SK-N-SH treated with all-trans-retinoic acid at 6 μM for 48 hours (cell line): ENCODE results near the gene MFAP4.
A peak's percentile ranks its signal among the peaks of the same experiment; 100 is the strongest.

ENCODE experiments used
- ATAC-seq: fragments of 200-7000 bp; cut with Tn5 transposase; 3 replicates; pipeline ENCODE4 v1.9.1; 2020; ENCODE audit warnings: mild to moderate bottlenecking, moderate library complexity
- ARNTL ChIP-seq: fragments of 450-650 bp; formaldehyde crosslinking; IDR thresholded peaks from 2 replicates; pipeline ENCODE4 v1.5.0; 2020; ENCODE audit warnings: low read depth, mild to moderate bottlenecking, moderate library complexity, borderline replicate concordance
- BACH2 ChIP-seq: fragments of 250-450 bp; sonication (Bioruptor Pico); IDR thresholded peaks from 2 replicates; pipeline ENCODE4 v1.9.0; 2021; ENCODE audit warnings: mild to moderate bottlenecking, borderline replicate concordance
- CREB5 ChIP-seq: fragments of 250-450 bp; sonication (Bioruptor Pico); IDR thresholded peaks from 2 replicates; pipeline ENCODE4 v1.5.1; 2020; ENCODE audit warnings: low read depth, mild to moderate bottlenecking, moderate library complexity
- CSDC2 ChIP-seq: fragments of 250-450 bp; sonication (Bioruptor Pico); IDR thresholded peaks from 2 replicates; pipeline ENCODE4 v1.5.0; 2020; ENCODE audit warnings: mild to moderate bottlenecking, moderate library complexity
- CSRNP3 ChIP-seq: fragments of 250-450 bp; sonication (Bioruptor Pico); IDR thresholded peaks from 2 replicates; pipeline ENCODE4 v1.5.1; 2021; ENCODE audit warnings: mild to moderate bottlenecking, moderate library complexity
- ESRRG ChIP-seq: fragments of 250-450 bp; sonication (Bioruptor Pico); IDR thresholded peaks from 2 replicates; pipeline ENCODE4 v1.6.1; 2021; ENCODE audit warnings: mild to moderate bottlenecking
- GLIS3 ChIP-seq: fragments of 250-450 bp; sonication (Bioruptor Pico); IDR thresholded peaks from 2 replicates; pipeline ENCODE4 v1.5.0; 2020; ENCODE audit warnings: mild to moderate bottlenecking, moderate library complexity
- ISL1 ChIP-seq: fragments of 250-450 bp; sonication (Bioruptor Pico); IDR thresholded peaks from 2 replicates; pipeline ENCODE4 v2.1.2; 2022; ENCODE audit warnings: mild to moderate bottlenecking, moderate library complexity
- OSR1 ChIP-seq: fragments of 250-450 bp; sonication (Bioruptor Pico); IDR thresholded peaks from 2 replicates; pipeline ENCODE4 v1.8.0; 2022; ENCODE audit warnings: moderate library complexity, mild to moderate bottlenecking, inconsistent platforms
- PATZ1 ChIP-seq: fragments of 250-450 bp; sonication (Bioruptor Pico); IDR thresholded peaks from 2 replicates; pipeline ENCODE4 v1.8.0; 2020; ENCODE audit warnings: mild to moderate bottlenecking, moderate library complexity, borderline replicate concordance
- POU6F1 ChIP-seq: fragments of 250-450 bp; sonication (Bioruptor Pico); IDR thresholded peaks from 2 replicates; pipeline ENCODE4 v1.8.0; 2021; ENCODE audit warnings: low read depth, mild to moderate bottlenecking, moderate library complexity, borderline replicate concordance
- RARB ChIP-seq: fragments of 250-450 bp; sonication (Bioruptor Pico); IDR thresholded peaks from 2 replicates; pipeline ENCODE4 v1.8.0; 2021; ENCODE audit warnings: mild to moderate bottlenecking, moderate library complexity
- SNAI2 ChIP-seq: fragments of 250-450 bp; sonication (Bioruptor Pico); IDR thresholded peaks from 2 replicates; pipeline ENCODE4 v1.5.0; 2020; ENCODE audit warnings: mild to moderate bottlenecking, moderate library complexity
- TCF4 ChIP-seq: fragments of 250-450 bp; sonication (Bioruptor Pico); IDR thresholded peaks from 2 replicates; pipeline ENCODE4 v1.8.0; 2021; ENCODE audit warnings: mild to moderate bottlenecking, moderate library complexity, borderline replicate concordance
- TOX ChIP-seq: fragments of 250-450 bp; sonication (Bioruptor Pico); IDR thresholded peaks from 2 replicates; pipeline ENCODE4 v1.8.0; 2021; ENCODE audit warnings: mild to moderate bottlenecking, moderate library complexity, borderline replicate concordance
- TSHZ2 ChIP-seq: fragments of 250-450 bp; sonication (Bioruptor Pico); IDR thresholded peaks from 2 replicates; pipeline ENCODE4 v1.5.0; 2020; ENCODE audit warnings: mild to moderate bottlenecking, moderate library complexity
- ZFP3 ChIP-seq: fragments of 250-450 bp; sonication (Bioruptor Pico); IDR thresholded peaks from 2 replicates; pipeline ENCODE4 v1.5.0; 2020; ENCODE audit warnings: mild to moderate bottlenecking, moderate library complexity
- ZFP30 ChIP-seq: fragments of 450-650 bp; formaldehyde crosslinking; IDR thresholded peaks from 2 replicates; pipeline ENCODE4 v1.5.0; 2022; ENCODE audit warnings: mild to moderate bottlenecking, moderate library complexity
- ZNF565 ChIP-seq: fragments of 450-650 bp; formaldehyde crosslinking; conservative IDR thresholded peaks from 2 replicates; pipeline ENCODE4 v1.5.0; 2020; ENCODE audit warnings: low read depth, mild to moderate bottlenecking, moderate library complexity
- ZNF70 ChIP-seq: fragments of 450-650 bp; formaldehyde crosslinking; IDR thresholded peaks from 2 replicates; pipeline ENCODE4 v1.5.0; 2020; ENCODE audit warnings: mild to moderate bottlenecking, moderate library complexity

The MFAP4 gene

GRCh38 chr17:19409509-19409908 is 22.5 kb upstream of the MFAP4 start:
- no peak for TF ChIP-seq ARNTL (CRISPR knock-in tag)
- TF ChIP-seq ZNF565 (CRISPR knock-in tag) = no peak
- no peak for TF ChIP-seq ZFP3 (CRISPR knock-in tag)
- TF ChIP-seq CSDC2 (CRISPR knock-in tag) = no peak
- no peak for TF ChIP-seq ESRRG (CRISPR knock-in tag)
- no peak for TF ChIP-seq TCF4 (CRISPR knock-in tag)
- no peak for TF ChIP-seq ISL1 (CRISPR knock-in tag)
- no peak for TF ChIP-seq PATZ1
- no peak for TF ChIP-seq OSR1 (CRISPR knock-in tag)
- no peak for TF ChIP-seq CREB5 (CRISPR knock-in tag)
- TF ChIP-seq ZNF70 (CRISPR knock-in tag) = no peak
- ATAC-seq = peak; percentile 21; the same call in 2 of the 3 replicates

- no peak for TF ChIP-seq ISL1 (CRISPR knock-in tag)
- no peak for TF ChIP-seq RARB
- no peak for TF ChIP-seq TCF4 (CRISPR knock-in tag)
- TF ChIP-seq BACH2 (CRISPR knock-in tag) = no peak
- TF ChIP-seq CREB5 (CRISPR knock-in tag) = no peak
- no peak for TF ChIP-seq GLIS3
- no peak for TF ChIP-seq ZFP3 (CRISPR knock-in tag)
- no peak for TF ChIP-seq CSDC2 (CRISPR knock-in tag)
- TF ChIP-seq TOX (CRISPR knock-in tag) = no peak
- no peak for TF ChIP-seq ESRRG (CRISPR knock-in tag)
- no peak for ATAC-seq
These were observed 22.1 kb upstream of the MFAP4 start for GRCh38 chr17:19409066-19409465.

- ATAC-seq = no peak
These were observed 21.3 kb upstream of the MFAP4 start for GRCh38 chr17:19408346-19408710.

GRCh38 chr17:19407601-19408345 is 20.8 kb upstream of the MFAP4 start:
- no peak for ATAC-seq
- TF ChIP-seq ZFP3 (CRISPR knock-in tag) = no peak
- TF ChIP-seq, all 23 proteins: peak for 0

More at GRCh38 chr17:19408346-19408710, 21.3 kb upstream of the MFAP4 start:
- no peak for TF ChIP-seq TOX (CRISPR knock-in tag)
- no peak for TF ChIP-seq CSRNP3
- no peak for TF ChIP-seq SNAI2 (CRISPR knock-in tag)
- no peak for TF ChIP-seq ZFP30 (CRISPR knock-in tag)
- no peak for TF ChIP-seq ARNTL (CRISPR knock-in tag)

- TF ChIP-seq TSHZ2 (CRISPR knock-in tag) = no peak
- TF ChIP-seq POU6F1 (CRISPR knock-in tag) = no peak
- ATAC-seq = no peak
These were observed 18.1 kb upstream of the MFAP4 start for GRCh38 chr17:19405114-19405513.
